GM19324 (cell line): ENCODE results near the gene ACBD5.
"Not testable (repeated sequence)": the region's sequence is repeated elsewhere in the genome, so short reads cannot be mapped to it uniquely, and the experiment has no call there.

ENCODE experiments used
- ATAC-seq: cut with Tn5 transposase; IDR thresholded peaks from one replicate; pipeline ENCODE4 v1.9.1; 2021; ENCODE audit warnings: mild to moderate bottlenecking, moderate library complexity; ENCODE audit not compliant: unreplicated experiment, low FRiP score

The ACBD5 gene, protein sequence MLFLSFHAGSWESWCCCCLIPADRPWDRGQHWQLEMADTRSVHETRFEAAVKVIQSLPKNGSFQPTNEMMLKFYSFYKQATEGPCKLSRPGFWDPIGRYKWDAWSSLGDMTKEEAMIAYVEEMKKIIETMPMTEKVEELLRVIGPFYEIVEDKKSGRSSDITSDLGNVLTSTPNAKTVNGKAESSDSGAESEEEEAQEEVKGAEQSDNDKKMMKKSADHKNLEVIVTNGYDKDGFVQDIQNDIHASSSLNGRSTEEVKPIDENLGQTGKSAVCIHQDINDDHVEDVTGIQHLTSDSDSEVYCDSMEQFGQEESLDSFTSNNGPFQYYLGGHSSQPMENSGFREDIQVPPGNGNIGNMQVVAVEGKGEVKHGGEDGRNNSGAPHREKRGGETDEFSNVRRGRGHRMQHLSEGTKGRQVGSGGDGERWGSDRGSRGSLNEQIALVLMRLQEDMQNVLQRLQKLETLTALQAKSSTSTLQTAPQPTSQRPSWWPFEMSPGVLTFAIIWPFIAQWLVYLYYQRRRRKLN

DNA sequence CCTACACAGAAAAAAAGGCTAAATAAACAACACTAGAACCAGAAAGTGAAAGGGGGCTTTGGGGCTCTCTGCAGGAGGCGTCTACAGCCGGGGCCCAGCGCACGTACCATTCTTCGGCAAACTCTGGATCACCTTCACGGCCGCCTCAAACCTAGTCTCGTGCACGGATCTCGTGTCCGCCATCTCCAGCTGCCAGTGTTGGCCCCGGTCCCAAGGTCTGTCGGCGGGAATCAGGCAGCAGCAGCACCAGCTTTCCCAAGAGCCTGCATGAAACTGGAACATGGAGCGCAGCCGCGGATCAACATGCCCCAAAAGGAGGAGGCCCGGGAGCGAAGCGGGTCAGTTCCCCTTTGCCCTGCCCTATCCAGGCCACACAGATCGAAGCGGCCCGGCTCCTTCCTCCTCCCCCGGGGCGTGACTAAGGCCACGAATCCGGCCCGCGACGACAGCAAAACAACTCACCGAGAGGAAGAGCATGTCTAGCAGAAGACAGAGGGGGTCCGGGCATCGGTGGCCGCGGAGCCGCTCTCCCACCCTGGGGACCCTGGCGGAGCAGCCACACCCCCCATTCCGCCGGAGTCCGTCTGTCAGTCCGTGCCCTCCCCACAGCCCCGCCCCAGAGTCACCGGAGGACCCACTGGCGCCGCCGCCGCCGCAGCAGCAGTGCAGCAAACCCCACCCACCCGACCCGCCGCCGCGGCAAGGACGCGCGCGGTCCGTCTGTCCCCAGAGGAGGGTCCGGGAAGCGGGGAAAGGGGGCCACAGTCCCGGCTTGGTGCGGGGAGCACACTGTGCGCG lies at the start of gene ACBD5:
ACBD5 (minus strand) TSS at position 586 of the 798 bp plus-strand sequence; CDS start at position 477, 109 bp downstream.
- ATAC-seq, result peak; percentile 58

DNA sequence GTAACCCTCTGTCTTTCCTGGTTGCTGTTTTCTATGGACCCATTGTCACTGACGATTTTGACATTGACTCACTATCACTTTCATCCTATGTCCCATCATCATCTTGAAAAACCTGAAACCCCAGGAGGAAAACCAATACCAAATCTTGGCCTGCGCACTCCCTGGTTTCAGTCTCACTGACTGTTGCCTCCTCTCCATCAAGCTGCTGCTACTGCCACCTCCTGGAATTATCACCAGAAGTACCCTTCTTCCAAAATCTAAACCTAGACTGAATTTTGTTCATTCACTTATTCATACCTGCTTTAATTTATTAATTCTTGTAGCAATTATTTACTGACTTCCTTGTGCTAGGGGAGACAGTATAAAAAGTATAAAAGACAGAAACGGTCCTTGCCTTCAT lies 44.5 kb upstream of the ACBD5 start:
- ATAC-seq, result no peak

DNA sequence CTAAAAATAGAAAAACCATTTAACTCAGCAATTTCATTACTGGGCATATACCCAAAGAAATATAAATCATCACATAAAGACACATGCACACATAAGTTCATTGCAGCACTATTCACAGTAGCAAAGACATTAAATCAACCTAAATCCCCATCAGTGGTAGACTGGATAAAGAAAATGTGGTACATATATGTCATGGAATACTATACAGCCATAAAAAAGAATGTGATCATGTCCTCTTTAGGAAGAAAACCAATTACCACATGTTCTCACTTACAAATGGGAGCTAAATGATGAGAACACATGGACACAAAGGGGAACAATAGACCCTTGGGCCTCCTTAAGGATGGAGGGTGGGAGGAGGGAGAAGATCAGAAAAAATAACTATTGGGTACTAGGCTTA lies 36.0 kb upstream of the ACBD5 start:
- no peak for ATAC-seq

DNA sequence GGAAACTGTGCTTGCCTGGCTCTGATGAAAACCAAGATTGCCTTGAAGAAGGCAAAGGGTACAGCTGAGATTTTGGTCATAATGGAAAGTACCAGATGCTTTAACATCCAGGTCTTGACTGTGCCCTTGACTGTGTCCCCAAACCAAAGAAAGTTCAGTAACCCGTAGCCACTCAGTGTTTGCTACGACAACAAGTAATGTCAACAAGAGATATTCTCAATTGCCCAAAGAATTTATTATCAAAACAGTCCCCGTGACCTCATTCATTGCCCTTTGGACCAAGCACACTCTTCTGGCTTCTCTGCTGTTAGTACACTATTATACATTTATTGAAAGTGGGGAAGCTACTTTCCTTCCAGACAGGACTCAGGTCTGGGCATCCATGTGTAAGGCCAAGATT lies 25.4 kb upstream of the ACBD5 start:
- not testable (repeated sequence) for ATAC-seq

DNA sequence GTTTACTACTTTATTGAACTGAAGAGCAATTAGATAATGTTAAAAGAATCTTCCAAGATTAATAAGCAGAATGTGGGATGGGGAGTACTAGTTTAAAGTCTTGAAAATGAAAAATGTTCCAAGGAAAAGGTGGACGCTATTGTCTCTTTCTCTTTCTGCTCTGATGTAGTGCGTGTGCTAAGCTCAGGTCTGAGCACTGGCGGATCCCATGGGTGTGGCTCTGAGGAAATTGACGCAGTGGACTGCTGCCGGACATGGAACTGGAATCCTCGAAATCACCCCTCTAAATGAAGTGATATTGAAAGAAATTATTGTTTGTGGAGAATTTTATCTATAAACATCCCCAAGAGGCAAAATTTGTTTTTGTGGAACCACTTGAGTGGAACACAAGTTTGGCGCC lies 22.2 kb upstream of the ACBD5 start:
- ATAC-seq, result not testable (repeated sequence)

DNA sequence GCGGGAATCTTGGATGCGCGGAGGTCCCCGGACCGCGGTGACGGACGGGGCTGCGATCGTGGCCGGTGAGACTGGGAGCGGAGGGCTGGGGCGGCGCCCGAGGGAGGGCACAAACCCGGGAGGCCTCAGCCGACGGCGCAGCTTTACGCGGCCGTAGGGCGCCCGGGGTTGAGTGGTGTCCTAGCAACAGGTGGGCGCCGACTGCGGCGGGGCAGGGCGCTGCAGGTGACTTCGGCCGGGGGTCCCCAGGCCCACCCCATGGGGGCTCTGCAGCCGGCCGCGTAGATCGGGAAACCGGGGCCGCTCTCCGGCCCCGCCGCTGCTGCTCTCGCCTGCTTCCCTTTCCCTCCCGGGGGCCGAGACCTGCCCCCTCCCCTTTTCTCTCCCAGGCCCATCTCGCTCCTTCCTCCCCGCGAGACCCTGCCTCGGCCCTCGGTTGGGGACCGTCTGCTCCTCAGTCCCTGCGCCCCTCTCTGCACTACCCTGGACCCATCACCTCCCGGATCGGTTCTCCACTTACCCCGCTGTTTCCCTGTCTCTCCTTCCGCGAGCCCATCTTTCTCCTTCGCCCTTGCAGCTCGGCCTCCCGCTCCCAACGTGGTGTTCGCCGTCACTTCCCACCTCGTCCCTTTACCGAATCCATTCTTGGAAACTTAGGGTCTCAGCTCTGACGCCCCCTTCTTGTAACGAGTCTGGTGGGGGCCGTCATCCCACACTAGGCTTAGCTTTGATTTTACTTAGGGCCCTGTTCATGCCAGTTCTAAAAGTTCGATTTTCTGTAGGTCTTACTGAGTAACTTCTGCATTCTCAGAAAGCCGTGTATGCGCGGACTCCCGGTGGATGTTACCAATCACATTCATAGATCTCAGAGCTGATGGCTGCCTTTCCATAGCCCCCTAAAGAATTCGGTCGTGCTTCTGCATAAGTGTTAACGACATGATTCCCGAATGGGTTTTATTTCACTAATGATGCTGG lies 18.5 kb upstream of the ACBD5 start:
- no peak for ATAC-seq

DNA sequence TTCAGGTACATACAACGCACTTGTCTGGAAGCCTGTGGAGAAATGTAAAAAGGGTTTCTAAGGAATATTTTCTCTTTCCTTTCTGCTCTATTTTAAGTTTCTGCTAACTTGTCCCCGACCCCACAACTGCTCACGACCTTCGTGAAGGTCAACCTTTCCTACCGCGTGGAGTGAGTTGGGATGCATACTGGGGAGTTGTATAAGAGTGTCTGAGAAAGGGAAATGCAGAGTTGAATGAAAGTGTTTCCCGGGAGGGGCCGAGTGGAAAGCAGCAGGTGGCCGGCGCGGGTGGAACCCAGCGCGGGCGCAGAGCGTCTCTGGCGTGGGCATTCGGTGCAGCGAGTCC lies 17.9 kb upstream of the ACBD5 start:
- ATAC-seq, result no peak

DNA sequence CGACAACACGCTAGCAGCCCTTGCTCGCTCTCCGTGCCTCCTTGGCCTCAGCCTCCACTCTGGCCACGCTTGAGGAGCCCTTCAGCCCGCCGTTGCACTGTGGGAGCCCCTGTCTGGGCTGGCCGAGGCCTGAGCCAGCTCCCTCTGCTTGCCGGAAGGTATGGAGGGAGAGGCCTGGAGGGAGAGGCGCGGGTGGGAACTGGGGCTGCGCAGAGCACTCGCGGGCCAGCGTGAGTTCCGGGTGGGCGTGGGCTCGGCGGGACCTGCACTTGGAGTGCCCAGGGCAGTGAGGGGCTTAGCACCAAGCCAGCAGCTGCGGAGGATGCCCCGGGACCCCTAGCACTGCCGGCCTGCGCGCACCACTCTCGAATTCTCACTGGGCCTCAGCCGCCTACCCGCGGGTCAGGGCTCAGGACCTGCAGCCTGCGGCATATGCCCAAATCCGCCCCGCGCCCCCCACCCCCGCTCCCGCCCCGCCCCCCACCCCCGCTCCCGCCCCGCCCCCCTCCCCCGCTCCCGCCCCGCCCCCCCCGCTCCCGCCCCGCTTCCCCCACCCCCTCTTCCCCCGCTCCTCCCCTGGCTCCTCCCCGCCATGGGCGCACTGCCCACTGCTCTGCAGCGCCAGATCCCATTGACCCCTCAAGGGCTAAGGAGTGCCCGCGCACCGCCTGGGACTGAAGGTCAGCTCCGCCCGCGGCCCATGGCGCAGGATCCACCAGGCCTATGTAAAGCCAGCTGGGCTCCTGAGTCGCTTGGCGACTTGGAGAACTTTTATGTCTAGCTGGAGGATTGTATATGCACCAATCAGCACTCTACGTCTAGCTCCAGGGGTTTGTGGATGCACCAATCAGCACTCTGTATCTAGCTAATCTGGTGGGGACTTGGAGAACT lies 15.9 kb upstream of the ACBD5 start:
- ATAC-seq, result no peak

DNA sequence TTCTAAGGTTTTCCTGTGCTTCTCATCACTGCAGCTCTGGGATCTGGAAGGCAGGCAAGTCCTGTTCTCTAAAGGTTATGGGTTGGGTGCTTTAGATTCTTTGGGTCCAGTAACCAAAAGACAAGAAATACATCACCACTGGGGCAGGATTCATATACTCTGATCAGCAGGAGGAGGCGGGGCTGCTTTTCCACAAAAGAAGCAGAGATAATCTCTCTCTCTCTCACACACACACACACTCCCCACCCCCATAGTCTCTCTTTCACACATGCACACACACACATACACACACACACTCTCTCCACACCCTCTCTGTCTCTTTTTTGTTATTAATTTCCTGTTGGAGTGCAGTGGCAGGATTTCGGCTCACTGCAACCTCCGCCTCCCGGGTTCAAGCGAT lies 13.0 kb upstream of the ACBD5 start:
- ATAC-seq, result no peak

DNA sequence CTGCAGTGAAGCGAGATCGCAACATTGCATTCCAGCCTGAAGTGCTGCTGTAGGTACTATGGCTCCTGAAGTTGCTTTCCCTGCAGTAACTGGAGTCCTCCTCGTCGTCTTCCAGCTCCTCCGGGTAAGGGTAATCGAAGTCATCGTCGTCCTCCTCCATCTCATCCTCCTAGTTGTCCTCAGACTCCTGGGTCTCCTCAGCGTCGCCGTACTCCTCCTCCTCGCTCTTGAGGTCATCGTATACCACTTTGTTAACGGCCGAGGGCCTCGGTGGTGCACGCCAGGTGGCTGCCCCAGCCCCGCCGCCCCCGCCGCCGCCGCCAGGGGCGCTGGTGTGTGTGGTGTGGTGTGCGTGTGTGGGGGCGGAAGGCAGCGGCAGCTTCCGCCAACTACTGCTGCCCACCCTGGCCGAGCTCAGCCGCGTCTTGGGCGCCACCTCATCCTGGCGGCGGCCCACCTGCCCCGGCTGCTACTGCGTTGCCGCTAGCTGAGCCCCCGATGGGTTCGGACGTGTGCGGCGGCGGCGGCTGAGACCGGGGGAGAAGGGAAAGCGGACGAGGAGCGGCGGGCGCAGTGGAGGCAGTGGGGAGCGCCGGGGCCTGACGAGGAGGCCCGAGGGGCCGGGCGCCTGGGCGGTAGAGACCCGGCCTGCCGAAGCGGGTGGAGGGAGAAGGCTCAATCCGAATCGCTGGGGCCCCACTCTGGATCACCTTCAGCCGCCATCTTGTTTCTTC lies 11.8 kb upstream of the ACBD5 start:
- ATAC-seq, result peak; percentile 99

DNA sequence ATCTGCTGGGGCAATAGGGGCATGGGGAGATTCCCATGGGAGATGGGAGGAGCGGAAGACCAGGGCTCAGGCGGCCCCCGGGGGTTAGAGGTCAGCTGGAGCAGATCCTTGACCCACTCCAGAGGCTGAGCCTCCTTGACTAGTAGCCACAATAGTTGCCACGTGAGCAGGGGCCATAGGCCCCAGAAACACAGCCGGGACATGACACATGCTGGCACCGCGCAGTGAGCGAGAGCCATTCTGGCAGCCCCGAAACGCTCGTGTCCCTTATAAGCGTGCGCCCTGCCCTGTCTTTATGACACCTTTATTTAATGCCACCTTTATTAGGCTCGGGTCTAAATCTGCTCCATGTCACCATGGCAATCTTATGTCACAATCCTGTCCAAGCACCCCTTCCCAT lies 11.0 kb upstream of the ACBD5 start:
- ATAC-seq, result no peak

DNA sequence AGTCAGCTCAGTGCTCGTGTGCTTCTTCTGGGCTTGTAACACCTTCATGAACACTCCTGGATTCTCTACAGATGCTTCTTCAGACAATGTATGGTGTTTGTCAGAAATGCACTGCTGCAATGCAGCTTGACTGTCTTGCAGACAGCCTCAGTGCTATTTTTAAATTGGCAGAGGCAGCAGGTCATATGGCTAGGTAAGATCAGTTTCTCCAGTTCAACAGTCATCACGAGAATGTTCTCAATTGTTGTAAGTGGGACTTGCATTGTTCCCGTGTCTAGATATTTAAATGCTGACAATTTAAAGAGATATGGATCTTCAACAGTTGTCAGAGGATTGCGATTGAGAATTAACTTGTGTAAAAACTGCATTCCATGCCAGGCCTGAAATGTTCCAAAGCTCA lies 7.6 kb upstream of the ACBD5 start:
- ATAC-seq, result no peak

DNA sequence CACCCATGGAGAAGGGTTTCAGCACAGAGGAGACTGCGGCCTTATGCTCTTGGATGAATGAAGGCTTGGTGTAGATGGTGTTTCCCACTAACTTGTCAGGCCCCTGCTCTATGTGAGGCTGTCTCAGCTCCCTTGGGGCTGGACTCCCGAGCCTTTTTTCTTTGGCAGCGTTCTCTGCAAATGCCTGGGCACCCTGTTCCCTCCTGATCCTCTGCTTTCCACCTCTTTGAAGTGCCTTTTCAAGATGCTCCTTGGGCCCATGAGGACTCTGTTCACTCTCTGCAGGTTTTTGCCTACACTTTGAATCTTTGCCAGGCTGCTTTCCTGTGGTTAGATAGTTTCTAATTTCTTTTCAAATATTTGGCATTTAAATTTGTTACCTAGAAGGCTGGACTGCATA lies 6.8 kb upstream of the ACBD5 start:
- ATAC-seq, result no peak

DNA sequence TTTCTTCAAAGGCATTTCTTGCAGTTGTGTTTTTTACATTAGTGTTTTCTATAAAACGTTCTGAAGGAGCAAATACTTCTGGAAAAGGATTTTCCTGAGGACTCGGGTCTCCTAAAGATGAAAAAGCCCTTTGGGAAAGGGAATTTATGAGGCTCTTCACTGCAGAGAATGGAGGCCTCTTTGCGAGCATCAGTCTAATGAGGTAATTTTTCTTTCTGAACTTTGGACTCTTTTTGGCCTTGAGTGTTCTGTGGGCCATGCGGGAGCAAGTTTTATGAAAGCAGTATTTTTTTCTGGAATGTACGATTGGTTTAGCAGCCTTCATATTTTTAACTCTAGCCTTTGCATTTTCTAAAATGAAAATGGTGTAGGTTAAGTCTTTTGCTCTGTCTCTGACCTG lies 6.4 kb upstream of the ACBD5 start:
- ATAC-seq, result no peak

DNA sequence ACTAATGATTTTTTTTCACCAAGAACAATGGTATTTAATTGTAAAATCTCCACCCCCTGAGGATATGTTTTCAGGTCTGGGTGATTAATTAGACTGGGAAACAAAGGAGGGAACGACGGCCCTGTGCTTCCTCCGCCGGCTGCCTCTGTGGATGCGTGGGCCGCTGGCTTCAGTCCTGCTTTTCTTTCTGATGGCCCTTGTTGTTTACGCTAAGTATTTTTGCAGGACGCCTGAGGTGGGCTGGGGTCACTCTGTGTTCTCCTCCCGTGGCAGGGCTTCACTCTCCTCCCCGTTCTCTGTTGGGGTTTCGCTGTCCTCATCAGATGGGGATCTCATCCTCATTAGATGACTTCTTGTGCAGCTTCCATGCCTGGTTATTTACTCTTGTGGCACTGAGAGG lies 5.2 kb upstream of the ACBD5 start:
- ATAC-seq, result no peak

DNA sequence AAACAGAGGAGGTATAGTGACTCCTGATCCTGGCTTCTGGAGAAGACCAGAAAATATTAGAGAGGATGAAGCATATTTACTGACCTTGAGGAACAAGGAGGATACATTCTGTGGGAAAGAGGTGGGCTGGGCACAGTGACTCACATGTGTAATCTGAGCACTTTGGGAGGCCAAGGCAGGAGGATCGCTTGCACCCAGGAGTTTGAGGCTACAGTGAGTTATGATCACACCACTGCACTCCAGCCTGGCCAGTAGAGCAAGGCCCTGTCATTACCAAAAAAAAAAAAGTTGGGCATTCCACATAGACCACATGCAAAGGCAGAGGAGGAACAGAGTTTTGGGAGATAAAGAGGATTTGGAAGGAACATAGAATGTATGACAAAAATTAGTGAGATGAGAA lies 4.4 kb upstream of the ACBD5 start:
- no peak for ATAC-seq

DNA sequence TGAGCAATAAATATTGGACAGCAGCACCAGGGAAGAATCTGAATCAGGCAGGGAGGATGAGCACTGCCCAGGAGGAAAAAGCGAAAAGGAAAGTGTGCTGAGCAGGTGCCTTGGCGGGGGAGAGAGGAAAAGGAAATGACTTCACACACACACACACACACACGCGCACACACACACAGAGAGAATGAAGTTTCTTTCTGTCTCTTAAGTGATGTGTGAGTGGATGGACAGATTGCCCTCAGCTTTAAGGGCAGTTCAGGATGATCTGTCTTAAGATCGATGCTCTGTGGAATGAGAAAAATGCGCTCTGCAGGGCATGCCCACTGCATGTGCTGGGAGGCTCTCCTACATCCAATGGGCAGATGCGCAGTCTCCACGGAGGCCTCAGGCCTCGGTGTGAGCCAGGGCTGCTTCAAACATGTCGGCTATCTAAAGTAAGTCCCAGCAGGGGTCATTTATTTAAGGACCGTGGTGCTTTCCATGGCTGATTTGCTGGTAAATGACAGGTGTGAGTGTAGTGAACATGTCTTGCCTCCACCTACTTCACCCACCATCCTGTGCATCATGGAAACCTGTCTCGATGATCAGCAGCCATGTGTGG lies 2.5 kb upstream of the ACBD5 start:
- ATAC-seq, result peak; percentile 33

DNA sequence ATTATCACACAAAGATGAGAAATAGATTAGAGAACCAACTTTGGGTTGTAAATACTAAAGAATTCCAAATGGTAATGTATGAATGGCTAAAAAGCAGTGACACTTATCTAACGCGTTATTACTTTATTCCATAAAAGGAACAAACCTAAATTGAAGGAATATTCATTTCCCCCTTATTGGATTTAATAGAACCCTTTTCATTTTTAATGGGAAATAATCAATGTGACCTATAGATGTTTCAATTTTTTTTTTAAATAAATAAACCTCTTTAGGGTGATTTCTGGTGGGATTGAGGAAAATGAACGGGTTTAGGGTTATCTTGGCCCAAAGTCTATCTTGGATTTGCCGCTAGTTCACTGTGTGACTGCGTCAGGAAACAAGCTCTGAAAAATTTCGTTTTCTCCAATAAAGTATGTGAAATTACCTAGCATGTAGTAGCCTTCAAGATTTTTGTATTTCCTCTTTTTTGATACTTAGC lies 1.9 kb upstream of the ACBD5 start:
- ATAC-seq, result no peak
